OCI-M2 (cell line): ENCODE measurements around the gene ENHO.

Experiments
- DNase-seq: peaks from one replicate; lab custom pipeline; 2025; ENCODE audit not compliant: unreplicated experiment; lab: John Stamatoyannopoulos, UW

Gene ENHO

DNA sequence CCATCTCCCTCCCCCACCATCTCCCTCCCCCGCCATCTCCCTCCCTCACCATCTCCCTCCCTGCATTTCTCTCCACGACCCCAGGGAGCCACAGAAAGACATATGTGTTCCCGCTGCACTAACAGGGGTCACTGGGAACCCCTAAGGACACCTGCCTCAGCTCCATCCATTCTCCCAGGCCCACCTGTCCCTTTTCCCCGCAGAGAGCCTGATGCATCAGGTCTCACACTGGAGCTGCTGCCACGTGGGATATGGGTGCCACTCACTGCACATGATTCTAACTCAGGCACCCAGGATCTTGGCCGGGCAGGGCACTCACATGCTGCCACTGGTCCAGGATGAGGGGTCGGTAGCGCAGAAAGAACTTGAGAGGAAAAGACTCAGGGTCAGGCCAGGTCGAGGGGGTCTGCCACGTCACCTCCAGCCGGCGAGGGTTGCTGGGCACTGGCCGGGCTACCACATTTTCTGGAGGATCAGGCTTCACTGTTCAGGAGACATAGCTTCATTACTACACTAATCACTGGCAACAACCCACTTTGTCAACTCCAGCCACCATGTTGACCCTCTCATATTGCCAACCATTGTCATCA, 33.2 kb upstream of the ENHO start:
- DNase-seq = no peak

DNA sequence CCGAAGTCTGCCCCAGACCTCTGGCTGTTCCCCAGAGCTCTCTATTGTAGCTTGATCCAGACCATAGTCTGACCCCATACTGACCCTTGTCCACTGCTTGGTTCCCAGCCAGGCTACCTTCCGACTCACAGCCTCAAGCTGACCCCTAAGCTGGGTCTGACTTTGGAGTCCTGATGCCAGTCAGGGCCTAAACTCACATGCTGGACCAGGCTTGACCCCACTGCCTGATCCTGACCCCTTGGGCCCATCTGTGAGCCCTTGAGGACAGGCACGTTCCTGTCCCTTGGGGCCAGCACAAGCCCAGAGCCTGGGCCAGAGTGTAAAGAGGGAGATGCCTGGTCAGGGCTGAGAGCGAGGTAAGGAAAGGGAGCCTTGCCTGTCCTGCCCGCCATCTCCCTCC, 32.7 kb upstream of the ENHO start:
- DNase-seq = no peak

DNA sequence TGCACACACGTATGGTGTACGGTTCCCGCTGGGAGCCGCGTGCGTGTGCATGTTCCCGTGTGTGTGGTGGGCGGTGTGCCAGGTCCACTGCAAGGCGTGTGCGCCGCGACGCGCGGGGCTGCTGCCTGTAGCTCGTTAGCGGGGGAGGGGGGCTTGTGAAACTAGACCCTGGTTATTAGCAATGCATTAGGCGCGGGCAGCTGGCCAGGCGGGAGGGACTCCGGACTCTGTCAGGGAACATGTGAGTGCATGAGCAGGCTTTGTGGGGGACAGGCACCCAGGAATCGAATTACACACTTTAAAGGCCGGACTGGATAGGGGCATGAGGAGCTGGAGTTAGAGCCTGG, 32.2 kb upstream of the ENHO start:
- no peak for DNase-seq

DNA sequence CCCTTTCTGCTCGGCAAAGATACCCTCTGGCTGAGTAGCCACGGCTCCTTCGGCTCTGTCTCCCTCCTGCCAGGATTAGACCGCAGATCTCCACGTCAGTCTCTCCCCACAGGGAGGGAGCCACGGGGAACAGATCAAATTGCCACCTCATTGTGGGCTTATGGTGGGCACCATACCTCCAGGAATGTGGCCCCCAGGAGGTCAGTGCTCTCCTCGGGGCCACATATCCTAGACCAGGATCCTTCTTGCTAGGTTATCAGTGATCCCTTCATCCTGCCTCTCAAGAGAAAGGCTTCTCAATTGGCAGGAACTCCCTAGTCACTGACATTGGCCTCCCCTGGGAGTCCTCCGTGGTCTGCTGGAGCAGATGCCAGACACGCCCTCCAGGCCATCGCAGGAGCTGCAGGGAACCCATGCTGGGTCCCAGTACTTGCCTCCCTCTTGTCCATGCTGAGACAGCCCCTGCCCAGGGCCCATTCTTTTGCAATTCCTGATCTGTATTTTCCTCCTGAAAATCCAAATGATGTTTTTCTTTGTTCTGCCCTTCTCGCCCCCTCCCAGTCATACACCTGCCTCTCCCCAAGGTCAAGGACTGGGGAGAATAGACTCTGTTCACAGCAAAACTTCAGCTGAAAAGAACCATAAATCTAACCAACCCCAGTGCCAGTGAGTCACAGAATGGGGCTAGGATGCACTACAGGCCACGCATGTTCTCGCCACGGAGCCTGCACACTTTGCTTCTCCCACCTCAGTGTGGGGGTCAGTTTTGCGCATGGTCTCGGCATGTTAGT, 31.6 kb upstream of the ENHO start:
- no peak for DNase-seq

DNA sequence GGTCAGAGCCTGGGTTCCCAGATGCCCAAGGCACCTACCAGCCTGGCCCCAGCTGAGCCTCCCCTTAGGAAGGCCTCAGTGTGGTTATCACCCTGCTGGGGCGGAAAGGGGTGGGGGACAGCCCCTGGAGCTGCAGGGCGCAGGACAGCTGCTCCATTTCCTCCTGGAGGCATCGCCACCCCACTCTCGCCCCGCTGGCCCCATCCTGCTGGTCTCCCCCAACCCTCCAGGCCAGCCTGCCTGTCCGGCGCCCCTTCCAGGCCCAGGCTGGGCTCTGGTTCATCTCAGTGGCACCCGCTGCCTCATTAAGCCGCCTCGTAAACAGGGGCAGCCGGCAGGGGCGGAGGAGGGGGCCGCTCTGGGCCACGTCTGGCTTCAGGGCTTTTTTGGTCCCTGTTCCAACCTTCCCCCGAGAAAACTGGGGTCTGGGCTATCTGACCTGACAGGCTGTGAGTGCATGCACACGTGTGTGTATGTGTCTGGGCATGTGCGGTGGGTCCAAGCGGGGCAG, 30.8 kb upstream of the ENHO start:
- no peak for DNase-seq

DNA sequence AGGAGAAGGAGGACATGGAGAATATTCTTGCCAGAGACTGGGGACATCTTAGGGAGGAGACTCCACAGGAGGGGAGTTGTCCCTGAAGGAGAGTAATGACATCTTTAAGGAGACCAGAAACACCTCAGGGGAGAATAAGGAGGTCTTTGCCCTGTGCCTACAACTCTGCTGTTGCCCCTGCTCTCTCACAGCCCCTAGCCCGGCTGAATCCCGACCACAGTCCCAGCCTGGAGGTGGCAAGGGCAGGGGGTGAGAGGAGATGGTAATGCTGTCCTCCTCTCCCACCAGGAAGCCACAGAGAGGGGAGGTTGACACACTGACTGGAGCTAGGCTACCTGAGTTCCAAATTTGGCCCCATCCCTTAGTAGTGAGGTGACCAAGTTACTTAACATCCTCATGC, 30.2 kb upstream of the ENHO start:
- DNase-seq = no peak

DNA sequence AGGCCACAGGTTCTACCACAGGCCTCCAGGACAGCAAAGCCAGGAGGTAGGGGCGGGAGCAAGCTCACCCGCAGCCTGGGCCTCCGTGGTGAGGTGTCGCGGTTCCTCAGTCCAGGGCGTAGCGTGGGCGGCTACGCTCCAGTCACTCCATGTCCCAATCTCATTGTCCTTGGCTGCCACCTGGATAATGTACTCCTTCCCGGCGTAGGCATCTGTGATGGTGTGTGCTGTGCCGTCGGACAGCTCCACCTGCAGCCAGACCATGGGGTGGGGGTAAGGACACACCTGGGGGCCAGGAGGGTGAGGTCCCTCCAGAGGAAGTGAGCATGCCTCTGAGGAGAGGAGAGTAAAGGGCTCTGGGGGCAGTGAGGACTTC, 29.8 kb upstream of the ENHO start:
- DNase-seq = no peak

DNA sequence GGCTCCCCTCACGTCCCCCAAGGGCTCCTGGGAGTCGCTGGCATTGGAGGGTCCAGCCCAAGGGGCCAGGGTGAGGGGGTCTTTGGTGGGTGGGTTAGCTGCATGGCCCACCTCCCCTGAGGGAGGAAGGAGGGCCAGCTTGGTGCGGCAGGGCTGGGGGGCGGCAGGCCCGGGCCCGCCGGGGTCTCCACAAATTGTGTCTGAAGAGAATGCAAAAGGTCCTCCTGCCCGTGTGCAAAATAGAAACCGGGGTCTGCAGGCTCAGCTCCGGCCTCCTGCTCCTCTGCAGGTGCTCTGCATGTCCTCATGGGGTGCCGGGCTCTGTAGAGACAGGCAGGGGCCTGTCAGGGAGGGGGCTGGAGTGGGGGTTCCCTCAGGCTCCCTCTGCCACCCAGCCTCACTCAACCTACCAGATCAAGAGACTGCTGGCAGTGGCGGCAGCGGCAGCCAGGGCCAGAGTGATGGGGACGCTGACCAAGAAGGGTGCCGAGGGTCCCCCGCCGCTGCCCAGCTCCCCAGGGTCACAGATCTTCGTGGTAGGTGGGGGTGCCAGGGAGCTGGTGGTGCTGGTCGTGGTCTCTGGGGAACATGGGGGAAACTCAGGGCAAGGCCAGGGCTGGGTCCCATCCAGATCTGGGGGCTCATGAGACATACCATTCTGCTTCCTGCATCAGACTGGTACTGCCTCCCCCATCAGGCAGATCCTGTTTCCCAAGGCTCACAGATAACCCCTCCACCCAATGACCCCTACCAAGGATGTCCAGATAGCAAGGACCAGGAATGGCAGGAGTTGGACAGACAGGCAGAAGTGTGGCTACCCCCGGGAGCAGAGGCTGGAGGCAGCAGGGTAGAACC, 29.2 kb upstream of the ENHO start:
- no peak for DNase-seq

DNA sequence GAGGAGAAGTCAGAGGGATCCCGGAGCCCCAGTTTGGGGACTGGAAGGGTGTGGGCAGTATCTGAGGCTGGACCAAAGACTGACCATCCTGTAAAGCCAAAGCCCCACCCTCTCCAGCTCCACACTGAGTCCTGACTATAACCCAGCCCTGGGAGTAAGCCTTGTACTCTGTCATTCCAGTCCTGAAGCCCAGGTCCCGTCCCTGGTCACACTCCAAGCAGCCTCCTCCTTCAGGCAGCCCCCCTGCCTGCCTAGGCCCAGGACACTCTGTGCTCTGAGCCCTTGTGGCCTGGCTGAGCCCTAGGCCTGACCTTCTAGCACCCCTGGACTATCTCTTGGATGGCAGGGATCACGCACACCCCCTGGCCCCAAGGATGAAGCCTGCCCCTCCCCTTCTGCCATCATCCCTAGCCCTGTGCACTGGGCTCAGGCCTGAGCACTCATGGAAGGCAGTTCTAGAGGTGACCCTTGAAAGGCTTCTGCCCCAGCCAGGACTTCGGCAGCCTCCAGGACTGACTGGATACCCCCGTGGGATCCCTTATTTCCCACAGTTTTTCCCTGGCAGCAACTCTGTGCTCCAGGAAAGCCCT, 28.0 kb upstream of the ENHO start:
- DNase-seq = no peak

DNA sequence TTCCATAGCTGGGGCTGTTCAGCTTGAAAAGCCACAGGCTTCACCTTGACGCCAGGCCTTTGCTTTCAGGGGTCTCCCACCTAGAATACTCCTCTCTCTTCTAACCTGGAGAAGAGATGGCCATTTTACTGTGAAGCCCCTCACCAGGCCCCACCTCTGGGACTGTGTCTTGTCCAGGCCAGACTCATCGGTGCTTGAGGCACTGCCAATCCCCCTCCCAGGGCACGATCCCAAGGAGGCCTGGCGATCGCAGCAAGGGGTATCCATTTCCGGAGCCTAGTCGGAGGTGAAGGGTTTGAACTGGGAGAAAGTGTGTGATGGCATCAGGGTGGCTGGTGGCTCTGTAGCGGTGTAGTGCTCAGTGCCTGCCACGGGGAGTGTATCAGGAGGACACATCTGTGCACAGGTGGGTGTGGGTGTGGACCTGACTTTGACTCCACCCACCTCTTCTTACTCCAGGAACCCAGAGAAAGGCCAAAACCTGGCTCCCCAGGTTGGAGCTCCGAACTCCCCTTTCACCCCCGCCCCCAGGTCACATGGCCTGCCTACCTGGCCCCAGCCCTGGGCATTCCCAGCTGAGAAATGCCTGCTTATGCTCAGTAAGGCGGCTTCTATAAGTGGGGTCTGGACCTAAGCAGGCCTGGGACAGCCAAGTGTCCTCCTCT, 27.4 kb upstream of the ENHO start:
- DNase-seq = no peak

DNA sequence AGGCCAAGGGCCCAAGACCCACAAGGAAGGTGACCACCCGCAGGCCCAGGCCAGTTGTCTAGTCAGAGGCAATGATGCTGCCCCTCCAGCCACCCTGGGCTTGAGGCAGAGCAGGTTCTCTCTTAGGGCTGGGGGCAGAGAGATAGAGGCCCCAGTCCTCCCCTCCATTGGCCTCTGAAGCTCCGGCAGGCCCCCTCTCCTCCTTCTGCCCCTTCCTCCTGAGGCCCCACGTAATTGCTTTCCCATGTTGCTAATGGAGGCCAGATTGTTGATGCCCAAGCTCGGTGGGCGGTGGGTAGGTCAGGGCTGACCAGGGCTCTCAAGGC, 26.6 kb upstream of the ENHO start:
- DNase-seq = no peak

DNA sequence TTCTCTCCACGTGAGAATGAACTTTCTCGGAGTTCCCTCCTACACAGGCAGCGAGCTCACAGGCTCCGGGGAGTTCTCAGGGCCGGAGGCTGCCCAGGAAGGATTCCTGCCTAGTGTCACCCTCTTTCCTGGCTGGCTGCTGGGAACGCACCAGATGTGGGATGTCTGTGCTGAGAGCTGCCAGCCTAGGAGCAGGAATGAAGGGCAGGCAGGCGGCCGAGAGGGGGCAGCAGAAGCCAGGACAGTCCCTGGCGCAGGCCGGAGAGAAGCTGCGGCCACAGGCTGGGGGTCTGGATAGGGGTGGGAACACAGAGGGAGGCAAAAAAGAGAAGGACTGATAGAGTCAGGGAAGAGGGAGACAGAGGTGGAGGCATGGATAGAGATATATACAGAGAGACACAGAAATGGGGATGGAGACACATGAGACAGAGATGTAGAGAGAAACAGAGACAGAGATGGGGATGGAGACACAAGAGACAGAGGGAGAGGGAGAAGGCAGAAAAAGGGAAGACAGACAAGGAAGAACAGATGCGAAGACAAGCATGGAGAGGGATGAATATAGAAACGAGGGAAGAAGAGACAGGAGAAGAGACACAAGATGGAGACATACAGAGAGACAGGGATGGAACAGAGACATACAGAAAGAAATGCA, 25.3 kb upstream of the ENHO start:
- no peak for DNase-seq

DNA sequence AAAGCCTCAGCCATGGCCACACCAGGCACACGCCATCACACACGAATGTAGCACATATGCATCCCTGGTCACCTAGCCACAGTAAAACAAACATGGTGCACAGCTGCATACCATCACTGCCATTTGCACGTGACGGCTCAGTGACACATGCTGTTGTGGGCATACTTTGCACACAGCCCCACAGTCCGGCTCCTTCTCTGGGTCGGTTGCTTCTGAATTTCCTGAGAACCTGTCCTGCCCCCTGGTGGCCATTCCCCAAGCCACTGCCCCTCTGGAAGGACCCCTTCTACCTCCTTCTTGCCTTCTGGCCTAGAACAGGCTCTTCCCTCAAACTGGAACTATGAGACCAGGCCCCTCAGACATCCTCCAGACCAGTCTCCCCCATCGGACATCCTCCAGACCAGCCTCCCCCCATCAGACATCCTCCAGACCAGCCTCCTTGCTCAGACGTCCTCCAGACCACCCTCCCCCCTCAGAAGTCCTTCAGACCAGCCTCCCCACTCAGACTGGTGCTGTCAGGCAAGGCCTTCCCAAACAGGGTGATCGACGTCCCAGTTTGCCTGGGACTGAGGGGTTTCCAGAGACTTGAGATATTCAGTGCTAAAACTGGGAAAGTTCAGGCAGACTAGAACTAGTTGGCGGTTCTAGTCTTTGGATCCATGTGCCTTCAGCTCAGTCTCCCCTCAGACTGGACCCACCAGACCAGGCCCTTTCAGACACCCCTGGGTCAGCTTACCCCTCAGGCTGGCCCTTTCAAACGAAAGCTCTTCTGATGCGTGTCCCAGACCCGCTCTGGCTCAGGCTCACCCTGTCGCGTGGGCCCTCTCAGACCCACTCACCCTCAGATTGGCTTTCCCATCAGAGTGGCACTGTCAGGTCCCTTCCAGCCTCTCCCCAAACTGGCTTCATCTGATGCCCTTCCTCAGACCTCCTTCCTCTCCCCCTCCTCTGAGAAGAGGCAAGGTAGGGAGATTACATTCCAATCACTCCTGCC, 24.3 kb upstream of the ENHO start:
- DNase-seq = no peak

DNA sequence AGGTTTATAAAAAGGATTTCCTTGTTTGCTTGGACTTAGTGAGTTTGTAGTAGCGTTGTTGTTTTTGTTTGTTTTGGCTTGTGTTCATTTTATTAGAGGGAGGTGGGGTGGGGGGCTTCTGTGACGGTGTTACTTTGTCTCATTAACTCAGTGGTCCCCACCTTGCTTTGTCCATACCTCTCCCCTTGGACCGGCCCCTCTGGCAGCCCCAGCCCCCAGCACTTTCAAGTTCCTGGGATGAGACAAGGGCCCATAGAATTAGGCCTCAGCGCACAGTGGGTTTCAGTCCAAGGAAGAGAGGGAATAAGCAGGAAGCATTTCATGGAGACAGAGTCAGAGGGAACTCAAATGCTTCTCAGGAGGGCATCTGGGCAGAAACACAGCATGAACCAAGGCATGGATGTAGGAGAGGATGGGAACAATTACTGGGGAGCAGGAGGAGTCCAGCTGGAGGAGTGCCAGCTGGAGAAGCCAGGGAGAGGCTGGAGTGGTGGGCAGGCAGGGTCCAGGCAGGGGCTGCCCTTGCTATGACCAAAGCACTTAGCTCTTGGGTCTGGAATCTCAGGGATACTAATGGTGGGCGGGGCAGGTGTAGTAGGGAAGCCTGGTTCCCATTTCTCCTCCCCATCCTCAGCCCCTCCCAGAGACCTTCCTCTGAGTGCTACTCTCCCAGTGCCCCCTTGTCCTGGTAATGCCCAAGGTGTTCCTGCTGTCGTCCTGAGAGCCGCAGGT, 23.5 kb upstream of the ENHO start:
- DNase-seq = no peak

DNA sequence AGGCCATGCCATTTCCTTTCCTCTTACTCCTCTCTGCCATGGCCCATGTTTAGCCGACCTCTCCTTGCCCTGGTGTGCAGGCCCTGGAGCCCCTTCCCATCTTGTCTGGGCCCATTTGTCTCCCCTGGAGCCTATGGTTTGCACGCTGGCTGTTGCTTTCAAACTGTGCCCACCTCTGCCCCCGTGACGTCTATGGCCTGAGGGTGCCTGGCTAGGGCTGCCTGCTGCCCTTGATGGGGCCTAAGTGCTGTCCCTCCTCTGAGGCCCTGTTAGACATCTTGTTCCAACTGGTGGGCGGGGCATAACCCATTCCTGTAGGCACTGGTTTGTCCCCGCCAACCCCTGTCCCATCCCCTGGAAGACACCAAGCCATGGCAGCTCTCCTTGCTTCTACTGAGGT, 22.7 kb upstream of the ENHO start:
- DNase-seq = no peak

DNA sequence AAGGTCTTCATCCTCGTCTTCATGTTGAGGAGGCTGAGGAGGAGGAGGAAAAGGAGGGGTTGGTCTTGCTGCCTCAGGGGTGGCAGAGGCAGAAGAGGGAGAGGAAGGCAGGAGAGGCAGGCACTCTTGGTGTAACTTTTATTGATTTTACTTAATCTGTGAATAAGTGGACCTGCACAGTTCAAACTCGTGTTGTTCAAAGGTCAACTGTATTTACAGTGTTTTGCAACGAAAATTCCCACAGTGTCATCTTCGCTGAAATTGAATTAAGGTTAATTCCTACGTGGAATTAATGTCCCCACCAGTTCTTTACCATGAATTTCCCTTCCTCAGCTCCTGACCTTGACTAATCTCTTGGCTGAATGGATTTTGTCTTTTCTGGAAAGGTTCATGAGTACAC, 21.2 kb upstream of the ENHO start:
- no peak for DNase-seq

DNA sequence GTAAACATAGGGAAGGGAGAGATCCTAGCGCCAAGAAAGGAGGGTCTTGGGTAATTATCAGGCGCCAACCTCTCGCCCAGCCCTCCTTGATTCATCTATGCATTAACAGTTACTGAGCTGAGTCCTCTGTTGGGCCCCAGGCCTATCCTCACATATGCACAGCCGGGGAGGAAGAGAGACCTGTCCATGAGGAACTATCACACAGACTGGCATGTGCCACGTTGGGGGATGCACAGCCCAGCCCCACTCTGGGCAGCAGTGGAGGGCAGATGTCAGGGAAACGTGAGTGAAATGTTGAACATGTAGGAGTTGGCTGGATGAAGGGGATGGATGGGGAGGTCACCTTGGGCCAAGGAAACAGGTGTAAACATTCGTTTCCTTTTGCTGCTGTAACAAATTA, 18.8 kb upstream of the ENHO start:
- no peak for DNase-seq

DNA sequence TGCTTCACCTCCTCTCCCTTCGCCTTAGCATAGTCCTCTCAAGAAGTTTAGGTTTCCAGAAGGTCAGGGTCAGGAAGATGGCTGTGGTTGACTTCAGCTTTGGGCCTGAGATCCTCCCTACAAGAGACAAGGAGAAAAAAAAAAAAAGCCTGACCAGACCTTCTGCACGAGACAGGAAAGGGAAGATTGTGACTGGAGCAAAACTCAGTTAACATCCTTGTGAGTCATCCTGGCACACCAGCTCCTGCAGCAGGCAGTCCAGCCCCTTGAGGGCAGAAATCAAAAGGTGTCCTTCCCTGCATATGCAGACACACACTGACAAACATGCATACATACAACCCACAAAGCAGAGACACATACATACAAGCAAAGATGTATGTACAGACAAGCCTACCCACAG, 18.0 kb upstream of the ENHO start:
- DNase-seq = no peak

DNA sequence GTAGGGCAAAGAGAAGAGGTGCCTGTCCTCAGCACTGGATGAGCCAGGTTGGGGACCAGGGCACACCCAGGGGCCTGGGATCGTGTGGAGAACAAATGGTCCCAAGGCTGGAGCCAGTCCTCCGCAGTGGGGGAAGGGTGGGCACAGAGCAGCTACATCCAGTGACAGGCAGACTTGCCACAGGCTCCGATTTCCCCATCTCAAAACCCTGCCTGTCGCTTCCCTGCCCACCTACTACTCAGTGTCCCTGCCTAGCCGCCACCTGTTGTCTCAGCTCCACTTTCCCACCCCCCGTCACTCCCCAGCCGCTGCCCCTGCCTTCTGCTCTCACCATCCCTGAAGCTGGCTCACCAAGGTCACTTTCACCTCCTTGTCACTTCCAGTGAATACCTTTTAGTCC, 13.9 kb upstream of the ENHO start:
- DNase-seq = no peak
